ENCODE data around the gene SLC6A1.
A peak's percentile ranks its signal among the peaks of the same experiment; 100 is the strongest.

SLC6A1 gene

DNA sequence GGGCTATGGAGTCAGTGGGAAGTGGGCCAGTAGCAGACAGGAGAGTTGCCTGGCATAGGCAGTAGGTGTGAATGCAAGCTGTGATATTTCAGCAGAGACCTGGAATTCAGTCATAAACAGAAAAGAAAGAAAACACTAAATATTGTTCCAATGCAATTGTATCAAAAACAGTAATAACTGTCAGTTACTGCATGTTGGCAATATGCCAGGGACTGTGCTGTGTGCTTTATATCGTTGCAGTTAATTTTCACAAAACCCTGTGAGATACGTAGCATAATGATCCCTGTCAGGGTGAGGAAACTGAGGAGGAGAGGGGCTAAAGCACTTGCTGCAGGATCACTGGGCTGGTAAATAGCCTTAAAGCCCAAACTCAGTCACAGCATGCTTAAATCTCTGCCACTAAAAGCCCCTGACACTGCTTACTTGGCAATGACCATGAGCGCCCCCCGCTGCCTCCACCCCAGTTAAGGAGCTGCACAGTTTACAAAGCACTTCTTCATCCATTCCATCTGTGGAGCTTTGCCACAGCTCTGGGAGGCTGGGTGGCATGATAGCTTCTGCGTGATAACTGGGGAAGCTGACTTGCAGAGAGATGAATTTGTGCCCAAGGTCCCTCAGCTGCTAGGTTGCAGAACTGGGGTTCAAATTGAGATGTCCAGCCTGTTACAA is 3.9 kb downstream of the SLC6A1 start:
- DNase-seq: no peak

DNA sequence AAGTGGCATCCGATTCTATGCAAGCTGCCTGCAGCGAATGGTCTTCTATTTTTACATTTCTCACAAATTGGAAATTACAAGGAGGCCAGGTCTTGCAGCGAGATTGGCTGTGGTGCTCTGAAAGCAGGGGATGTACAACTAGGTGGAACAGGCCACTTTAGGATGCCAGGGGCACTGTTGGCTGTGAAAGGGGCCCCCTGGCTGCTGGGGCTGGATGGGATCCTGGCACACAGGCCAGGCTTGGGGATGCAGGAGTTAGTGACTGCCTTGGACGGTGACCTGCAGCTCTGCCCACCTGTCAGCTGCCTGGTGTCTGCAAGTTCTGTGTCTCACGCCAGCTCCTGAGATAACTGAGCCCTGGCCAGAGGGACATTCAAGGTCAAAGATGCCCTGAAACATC is 4.6 kb downstream of the SLC6A1 start:
- no peak for DNase-seq

DNA sequence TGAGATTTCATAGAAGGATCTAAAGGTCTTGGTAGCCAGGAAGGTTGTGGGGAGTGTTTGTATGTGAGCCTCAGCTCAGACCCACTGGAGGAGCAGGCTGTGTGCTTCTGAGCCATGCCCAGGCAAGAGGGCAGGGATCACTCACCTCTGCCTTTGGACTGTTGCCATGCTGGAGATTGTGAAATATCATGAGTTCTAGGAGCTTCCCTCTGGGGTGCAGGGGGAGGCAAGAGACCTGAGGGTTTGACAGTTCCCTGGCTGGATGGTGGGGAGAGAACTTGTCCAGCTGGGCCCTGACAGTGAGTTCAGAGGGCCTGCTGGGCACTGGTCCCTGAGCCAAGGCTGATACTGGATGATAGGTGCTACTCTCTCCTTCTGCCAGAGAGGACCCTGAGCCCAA is 6.0 kb downstream of the SLC6A1 start:
- no peak for DNase-seq

DNA sequence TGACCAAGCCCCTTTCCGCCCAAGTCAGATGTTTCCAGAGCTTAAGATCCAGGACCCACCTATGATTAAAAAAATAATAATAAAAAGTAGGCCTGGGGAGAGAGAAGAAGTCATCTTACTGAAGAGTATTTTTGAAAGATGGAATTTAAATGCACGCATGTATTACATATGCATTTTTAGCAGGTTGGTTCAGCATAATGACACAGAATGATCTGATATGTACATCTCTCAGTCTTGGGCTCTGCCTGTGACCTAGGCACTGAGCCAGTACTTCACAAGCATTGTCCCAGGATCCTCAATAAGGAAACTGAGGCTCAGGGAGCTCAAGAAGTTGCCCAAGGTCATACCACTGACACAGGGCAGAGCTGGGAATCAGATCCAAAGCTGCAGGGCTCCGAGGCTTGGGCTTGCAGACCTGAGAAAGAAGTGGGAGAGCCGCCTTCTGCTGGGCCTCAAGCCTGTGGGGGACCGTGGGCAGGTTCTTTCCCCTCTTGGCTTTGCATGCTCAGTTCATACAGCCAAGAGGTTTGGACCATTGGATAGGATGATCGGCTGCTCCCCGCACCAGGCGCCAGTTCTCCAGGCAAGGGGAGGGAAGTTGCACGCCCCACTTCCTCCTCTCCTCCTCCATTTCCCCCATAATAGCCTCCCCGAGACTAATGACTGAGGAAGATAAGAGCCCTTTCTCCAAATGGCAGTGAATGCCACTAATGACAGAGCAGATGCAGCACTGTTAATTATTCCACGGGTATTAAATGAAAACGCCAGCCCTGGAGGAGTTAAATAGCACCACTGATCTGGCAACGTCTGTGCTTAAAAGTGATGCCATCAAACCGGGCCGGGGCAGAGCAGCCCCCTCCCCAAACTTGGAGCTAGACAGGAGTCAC is 6.9 kb downstream of the SLC6A1 start:
- no peak for DNase-seq

GRCh38 chr3:11000528-11000927 is 8.0 kb downstream of the SLC6A1 start:
- no peak for DNase-seq

DNA sequence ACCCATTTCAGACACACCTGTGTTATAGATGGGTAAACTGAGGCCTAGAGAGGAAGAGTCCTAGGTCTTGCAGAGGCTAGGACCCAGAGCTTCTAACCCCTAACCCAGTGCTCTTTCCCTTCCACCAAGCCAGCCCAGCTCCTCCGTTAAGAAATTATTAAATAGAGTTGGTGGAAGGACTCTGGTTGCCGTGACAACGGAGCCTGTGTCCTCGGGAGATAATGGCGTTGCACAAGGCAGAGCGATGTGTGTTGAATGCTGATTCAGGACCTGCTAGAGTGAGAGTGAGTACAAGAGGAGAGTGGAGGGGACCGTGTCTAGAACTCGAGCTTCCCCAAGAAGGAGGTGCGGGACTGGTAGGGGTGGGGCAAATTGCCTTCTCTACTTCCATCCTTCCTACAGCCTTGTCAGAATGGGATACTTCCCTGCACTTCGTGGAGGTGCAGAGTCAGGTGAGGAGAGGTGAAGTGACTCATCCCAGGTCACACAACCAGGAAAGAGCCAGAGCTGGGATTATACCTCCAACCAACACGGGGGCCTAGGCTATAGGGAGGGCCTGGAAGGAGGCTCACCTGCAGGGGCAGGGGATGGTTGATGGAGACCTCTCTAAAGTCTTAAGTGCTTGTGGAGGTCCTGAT is 8.6 kb downstream of the SLC6A1 start:
- DNase-seq: peak; percentile 74

- DNase-seq: no peak
Observed at GRCh38 chr3:11001658-11002021, 9.1 kb downstream of the SLC6A1 start.

GRCh38 chr3:11002371-11002807 is 9.8 kb downstream of the SLC6A1 start:
- DNase-seq: no peak

GRCh38 chr3:11004563-11004962 is 12.0 kb downstream of the SLC6A1 start:
- DNase-seq: no peak

DNA sequence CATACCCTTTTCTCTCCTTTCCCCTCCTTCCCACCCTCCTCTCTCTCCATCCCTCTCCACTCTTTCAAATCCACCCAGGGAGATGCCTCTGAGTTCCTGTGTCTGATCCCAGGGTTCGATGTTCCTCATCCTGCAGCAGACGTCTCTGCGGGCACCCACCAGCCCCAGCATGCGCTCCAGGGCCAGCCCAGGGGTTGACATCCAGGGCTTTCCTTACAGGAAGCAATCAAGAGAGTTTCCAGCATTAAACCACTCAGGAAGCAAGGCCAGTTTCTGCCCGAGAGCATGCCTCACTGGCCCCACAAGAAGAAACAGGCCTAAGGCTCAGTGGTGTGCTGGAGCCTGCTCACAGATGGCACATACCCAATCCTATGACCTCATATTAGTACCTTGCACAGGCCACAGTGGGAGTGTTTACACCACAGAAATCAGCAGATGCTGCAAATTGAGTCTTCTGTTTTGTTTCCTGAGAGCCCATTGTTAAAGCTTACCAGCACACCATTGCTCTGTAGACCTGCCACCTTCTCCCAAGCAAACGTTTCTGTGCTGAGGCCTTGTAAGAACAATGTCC is 13.2 kb downstream of the SLC6A1 start:
- DNase-seq: no peak

- no peak for DNase-seq
Observed at GRCh38 chr3:11006986-11007933, 14.7 kb downstream of the SLC6A1 start.

DNA sequence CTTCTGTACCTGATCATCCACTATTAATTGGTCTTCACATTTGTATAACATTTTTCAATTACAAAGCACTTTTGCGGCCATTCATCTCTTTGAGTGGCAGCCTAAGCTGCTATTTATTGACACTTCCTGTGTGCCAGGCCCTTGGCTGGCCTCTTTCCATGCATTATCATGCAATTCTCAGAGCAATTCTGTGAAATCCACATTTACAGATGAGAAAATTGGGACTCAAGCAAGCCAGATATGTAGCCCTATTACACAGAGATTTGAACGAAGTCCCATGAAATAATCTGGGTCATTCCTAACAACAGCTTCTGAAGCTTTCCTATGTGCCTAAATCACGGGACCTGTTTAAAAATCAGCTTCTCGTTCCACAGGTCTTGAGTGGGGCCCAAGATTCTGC is 17.4 kb downstream of the SLC6A1 start:
- DNase-seq: no peak

- no peak for DNase-seq
Observed at GRCh38 chr3:11010426-11011165, 18.0 kb downstream of the SLC6A1 start.

- DNase-seq: no peak
Observed at GRCh38 chr3:11014253-11014652, 21.7 kb downstream of the SLC6A1 start.

DNA sequence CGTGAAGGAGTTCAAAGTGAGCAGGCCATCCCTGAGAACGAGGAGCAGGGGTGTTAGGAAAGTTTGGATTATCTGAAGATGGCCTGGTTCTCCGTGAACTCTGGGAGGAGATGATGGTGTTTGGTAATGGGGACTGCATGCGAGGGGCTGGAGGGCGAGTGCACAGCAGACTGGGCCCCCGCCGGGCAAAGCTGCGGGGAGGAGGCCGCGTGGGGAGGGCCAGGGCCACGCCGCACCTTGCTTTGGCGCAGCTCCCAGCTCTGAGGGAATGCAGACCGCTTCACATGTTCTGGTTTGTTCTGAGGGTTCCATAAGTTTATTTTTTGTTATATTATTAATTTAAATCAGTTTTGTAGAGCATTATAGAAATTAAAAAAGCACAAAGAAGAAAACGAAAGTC is 22.2 kb downstream of the SLC6A1 start:
- no peak for DNase-seq

DNA sequence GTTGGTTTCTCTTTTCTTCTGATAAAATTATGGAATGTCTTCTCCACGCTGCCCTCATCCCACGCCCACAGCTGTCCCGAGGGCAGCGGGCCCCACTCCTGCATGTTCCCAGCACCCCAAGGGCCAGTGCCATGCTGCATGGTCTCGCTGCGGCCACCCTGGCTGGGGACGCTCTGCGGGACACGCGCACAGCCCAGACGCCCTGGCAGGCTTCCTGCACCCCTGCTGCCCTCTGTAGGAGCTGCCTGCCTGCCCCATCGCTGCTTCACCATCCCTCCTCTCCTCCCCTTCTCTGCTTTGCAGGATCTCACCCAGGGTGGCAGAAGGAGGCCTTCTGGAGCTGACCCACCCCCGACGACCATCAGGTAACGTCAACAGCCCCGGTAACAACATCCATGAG is 22.8 kb downstream of the SLC6A1 start:
- DNase-seq: no peak

DNA sequence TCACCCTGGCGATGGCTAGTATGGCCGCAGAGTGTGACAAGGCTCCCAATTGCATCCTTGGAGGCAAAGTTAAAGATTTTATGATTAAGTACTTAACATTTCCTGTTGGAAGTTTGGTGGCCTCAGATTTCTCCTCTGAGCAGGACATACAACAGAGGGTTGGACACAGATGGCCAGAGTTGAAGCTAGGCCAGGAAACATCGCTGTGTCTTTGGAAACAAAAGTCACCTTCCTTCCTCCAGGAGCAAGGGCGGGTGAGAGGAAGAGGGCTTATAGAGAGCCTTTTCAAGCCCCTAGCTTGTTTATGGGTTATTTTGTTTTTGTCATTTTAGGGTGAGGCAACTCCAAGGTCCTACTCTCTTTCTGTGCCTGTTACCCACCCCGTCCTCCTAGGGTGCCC is 24.2 kb downstream of the SLC6A1 start:
- no peak for DNase-seq

DNA sequence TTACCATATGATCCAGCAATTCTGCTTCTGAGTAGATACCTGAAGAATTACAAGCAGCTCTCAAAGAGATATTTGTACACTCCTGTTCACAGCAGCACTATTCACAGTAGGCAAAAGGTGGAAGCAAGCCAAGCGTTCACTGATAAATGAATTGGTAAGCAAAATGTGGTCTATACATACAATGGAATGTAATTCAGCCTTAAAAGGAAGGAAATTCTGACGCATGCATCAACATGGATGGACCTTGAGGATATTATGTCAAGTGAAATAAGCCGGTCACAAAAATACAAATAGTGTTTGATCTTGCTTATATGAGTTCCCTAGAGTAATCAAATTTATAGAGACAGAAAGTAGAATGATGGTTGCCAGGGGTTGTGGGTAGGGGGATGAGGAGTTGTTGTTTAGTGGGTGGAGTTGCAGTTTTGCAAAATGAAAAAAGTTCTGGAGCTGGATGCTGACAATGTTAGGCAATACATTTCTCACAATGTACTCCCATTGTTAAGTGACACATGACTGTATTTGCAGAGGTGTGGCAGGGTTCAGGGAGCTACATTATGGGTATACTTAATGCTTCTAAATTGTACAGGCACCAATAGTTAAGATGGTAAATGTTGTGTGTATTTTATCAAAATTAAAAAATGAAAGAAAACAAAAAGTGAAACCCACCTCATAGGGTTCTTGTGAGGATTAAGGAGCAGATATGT is 26.7 kb downstream of the SLC6A1 start:
- no peak for DNase-seq

- no peak for DNase-seq
Observed at GRCh38 chr3:11020764-11021163, 28.2 kb downstream of the SLC6A1 start.

GRCh38 chr3:11021611-11022011 is 29.1 kb downstream of the SLC6A1 start:
- DNase-seq: no peak

- DNase-seq: no peak
Observed at GRCh38 chr3:11022115-11022514, 29.6 kb downstream of the SLC6A1 start.

Measured in hematopoietic multipotent progenitor cell treated with erythropoietin and hydrocortisone succinate and interleukin-3 and kit ligand, for 4 days (in vitro differentiated cells).